Activated CD8-positive, alpha-beta T cell treated with anti-CD3 and anti-CD28 coated beads for 36 hours (primary cell): ENCODE data around the gene SCGB2B2. TPM values are rescaled to one million over a fixed set of nuclear protein-coding genes. Genes with fewer than 3 reads are reported as not detected.

Experiments used
- ATAC-seq: fragments of 200-7000 bp; cut with Tn5 transposase; one replicate; pipeline ENCODE4 v1.10.0; 2021; ENCODE audit warnings: mild to moderate bottlenecking, moderate library complexity
- CTCF ChIA-PET: fragments of 350-600 bp; sonication (Branson Sonifier 250); formaldehyde crosslinking; loops from one replicate; lab custom pipeline; 2021; ENCODE audit warnings: antibody characterized with exemption; lab: Charles Lee
- POLR2A ChIA-PET: fragments of 350-600 bp; sonication (Branson Sonifier 250); formaldehyde crosslinking; loops from one replicate; lab custom pipeline; 2021; ENCODE audit warnings: antibody characterized with exemption; lab: Charles Lee
- DNase-seq: peaks from one replicate; pipeline ENCODE4 v3.0.0-alpha.2; 2020
- H3K27ac Mint-ChIP-seq: one replicate; pipeline ENCODE4 v1.8.0; 2021; ENCODE audit warnings: mild to moderate bottlenecking, mixed read lengths
- H3K27me3 Mint-ChIP-seq: one replicate; pipeline ENCODE4 v1.8.0; 2021; ENCODE audit warnings: mixed read lengths
- H3K36me3 Mint-ChIP-seq: one replicate; pipeline ENCODE4 v1.8.0; 2021; ENCODE audit warnings: low read depth, mixed read lengths
- H3K4me1 Mint-ChIP-seq: one replicate; pipeline ENCODE4 v1.8.0; 2021; ENCODE audit warnings: low read depth, mixed read lengths
- H3K4me3 Mint-ChIP-seq: one replicate; pipeline ENCODE4 v1.8.0; 2021; ENCODE audit warnings: mild to moderate bottlenecking, moderate library complexity, mixed read lengths
- H3K9me3 Mint-ChIP-seq: one replicate; pipeline ENCODE4 v1.8.0; 2021; ENCODE audit warnings: mixed read lengths
- CTCF ChIP-seq: fragments of 200-600 bp; IDR thresholded peaks from one replicate; pipeline ENCODE4 v1.8.0; 2022; ENCODE audit warnings: antibody characterized with exemption, mild to moderate bottlenecking
- intact Hi-C: fragments of 100-400 bp; cut with micrococcal nuclease; formaldehyde crosslinking; loops from one replicate; pipeline ENCODE4 v1.10.0; 2022
- total RNA-seq, 2 experiments: library from RNA; stranded (reverse); gene quantifications; one replicate each; pipeline ENCODE4 v1.2.3, GENCODE V29; 2021

The SCGB2B2 gene
- total RNA-seq, 2 experiments from 2014 or later = 0.25 to 0.47 TPM

- TF ChIP-seq CTCF = no peak
- Mint-ChIP-seq H3K4me3 (no peak overlapping the region), H3K4me1 (no peaks in the 10 kb centered on the region), H3K9me3 (peaks cover 7% of the 10 kb centered on the region), H3K27ac (no peak overlapping the region), H3K36me3 (peaks cover 3% of the 10 kb centered on the region), H3K27me3 (peaks cover 2% of the 10 kb centered on the region)
- intact Hi-C loops = no loop called here
- ChIA-PET CTCF (interaction anchor here (1.4 to 2.3 kb wide), 2 partner anchors 10 to 24 kb away, joined by 3 to 7 read pairs; no protein-coding TSS in a partner anchor), POLR2A (no interaction called here)
- DNase-seq (no peak), ATAC-seq (no peak)
These were observed 25.2 kb downstream of the SCGB2B2 start for GRCh38 chr19:34651747-34652146.

GRCh38 chr19:34649886-34650543 is 26.9 kb downstream of the SCGB2B2 start:
- H3K36me3 Mint-ChIP-seq = no peaks in the 10 kb centered on the region
- ChIA-PET CTCF (no interaction called here), POLR2A (no interaction called here)
- intact Hi-C loops = no loop called here
- no peaks in the 10 kb centered on the region for H3K4me1 Mint-ChIP-seq
- ATAC-seq (no peak), DNase-seq (no peak)
- H3K27me3 Mint-ChIP-seq = peaks cover 2% of the 10 kb centered on the region
- TF ChIP-seq CTCF = no peak
- no peak overlapping the region for H3K27ac Mint-ChIP-seq
- no peak overlapping the region for H3K4me3 Mint-ChIP-seq
- peaks cover 3% of the 10 kb centered on the region for H3K9me3 Mint-ChIP-seq

GRCh38 chr19:34645551-34645950 is 31.4 kb downstream of the SCGB2B2 start:
- Mint-ChIP-seq H3K36me3 (no peaks in the 10 kb centered on the region), H3K9me3 (no peaks in the 10 kb centered on the region), H3K4me1 (no peaks in the 10 kb centered on the region), H3K27ac (no peak overlapping the region), H3K27me3 (no peaks in the 10 kb centered on the region), H3K4me3 (no peak overlapping the region)
- CTCF ChIA-PET = no interaction called here
- no peak for DNase-seq
- intact Hi-C loops = no loop called here
- no peak for ATAC-seq
- POLR2A ChIA-PET = no interaction called here
- no peak for TF ChIP-seq CTCF

- ChIA-PET CTCF (no interaction called here), POLR2A (no interaction called here)
- intact Hi-C loops = no loop called here
- ATAC-seq (no peak), DNase-seq (no peak)
- Mint-ChIP-seq H3K9me3 (no peaks in the 10 kb centered on the region), H3K36me3 (no peaks in the 10 kb centered on the region), H3K4me1 (no peaks in the 10 kb centered on the region), H3K27ac (no peak overlapping the region), H3K4me3 (no peak overlapping the region), H3K27me3 (no peaks in the 10 kb centered on the region)
- TF ChIP-seq CTCF = no peak
These were observed 31.9 kb downstream of the SCGB2B2 start for GRCh38 chr19:34644991-34645461.

GRCh38 chr19:34642241-34642640 is 34.7 kb downstream of the SCGB2B2 start:
- Mint-ChIP-seq H3K27ac (no peak overlapping the region), H3K9me3 (no peaks in the 10 kb centered on the region), H3K36me3 (no peaks in the 10 kb centered on the region), H3K27me3 (no peaks in the 10 kb centered on the region), H3K4me1 (no peaks in the 10 kb centered on the region), H3K4me3 (no peak overlapping the region)
- POLR2A ChIA-PET = no interaction called here
- intact Hi-C loops = no loop called here
- DNase-seq = no peak
- TF ChIP-seq CTCF = no peak
- CTCF ChIA-PET = interaction anchor here (5.6 kb wide), 1 partner anchor 20 kb away, joined by 38 read pairs; no protein-coding TSS in a partner anchor
- ATAC-seq = no peak
